Measurements from ENCODE around the gene ALDH16A1.

Gene ALDH16A1

DNA sequence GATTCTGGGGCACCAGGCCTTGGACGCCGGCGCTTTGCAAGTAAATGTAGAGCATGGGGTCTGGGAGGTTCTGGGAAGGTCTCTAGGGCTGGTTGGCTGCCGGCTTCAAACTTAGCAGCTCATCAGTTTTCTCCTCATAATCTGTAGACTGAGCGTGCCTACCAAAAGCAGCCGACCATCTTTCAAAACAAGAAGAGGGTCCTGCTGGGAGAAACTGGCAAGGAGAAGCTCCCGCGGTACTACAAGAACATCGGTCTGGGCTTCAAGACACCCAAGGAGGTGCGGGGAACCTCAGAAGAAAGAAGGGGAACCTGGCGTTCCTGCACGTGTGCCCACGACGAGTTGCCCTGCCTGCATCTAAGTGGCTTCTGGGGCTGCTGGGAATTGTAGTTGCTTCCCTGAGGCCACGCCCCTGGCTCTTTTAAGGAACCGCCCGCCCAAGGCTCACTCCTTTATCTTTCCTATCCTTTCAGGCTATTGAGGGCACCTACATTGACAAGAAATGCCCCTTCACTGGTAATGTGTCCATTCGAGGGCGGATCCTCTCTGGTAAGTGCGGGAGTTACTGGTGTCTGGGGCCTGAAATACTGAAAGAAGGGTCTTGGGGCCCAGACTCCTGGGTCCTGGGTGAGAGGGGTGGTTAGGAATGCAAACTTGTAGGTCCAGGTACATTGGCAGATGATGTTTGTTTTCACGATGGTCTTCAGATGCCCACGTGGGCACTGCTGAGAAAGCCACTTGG lies 44.2 kb downstream of the ALDH16A1 start:
- H4K20me1 ChIP-seq (ENCODE audit: insufficient read depth, low read length, poor library complexity, severe bottlenecking) = peaks cover 50% of the 10 kb centered on the region
- no peaks in the 10 kb centered on the region for H3K9me3 ChIP-seq (ENCODE audit: insufficient read depth, low read depth, low read length)
- H3K4me1 ChIP-seq (ENCODE audit: insufficient read depth, low read length, poor library complexity, severe bottlenecking) = peaks cover 43% of the 10 kb centered on the region
- TF ChIP-seq EZH2phosphoT487 (IDR thresholded peaks at IDR 0.05; ENCODE audit: borderline replicate concordance) = no peak
- TF ChIP-seq, protein P1, sequence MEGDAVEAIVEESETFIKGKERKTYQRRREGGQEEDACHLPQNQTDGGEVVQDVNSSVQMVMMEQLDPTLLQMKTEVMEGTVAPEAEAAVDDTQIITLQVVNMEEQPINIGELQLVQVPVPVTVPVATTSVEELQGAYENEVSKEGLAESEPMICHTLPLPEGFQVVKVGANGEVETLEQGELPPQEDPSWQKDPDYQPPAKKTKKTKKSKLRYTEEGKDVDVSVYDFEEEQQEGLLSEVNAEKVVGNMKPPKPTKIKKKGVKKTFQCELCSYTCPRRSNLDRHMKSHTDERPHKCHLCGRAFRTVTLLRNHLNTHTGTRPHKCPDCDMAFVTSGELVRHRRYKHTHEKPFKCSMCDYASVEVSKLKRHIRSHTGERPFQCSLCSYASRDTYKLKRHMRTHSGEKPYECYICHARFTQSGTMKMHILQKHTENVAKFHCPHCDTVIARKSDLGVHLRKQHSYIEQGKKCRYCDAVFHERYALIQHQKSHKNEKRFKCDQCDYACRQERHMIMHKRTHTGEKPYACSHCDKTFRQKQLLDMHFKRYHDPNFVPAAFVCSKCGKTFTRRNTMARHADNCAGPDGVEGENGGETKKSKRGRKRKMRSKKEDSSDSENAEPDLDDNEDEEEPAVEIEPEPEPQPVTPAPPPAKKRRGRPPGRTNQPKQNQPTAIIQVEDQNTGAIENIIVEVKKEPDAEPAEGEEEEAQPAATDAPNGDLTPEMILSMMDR (conservative IDR thresholded peaks at IDR 0.05; ENCODE audit: low read length) = no peak
- no peak overlapping the region for H2AFZ ChIP-seq (ENCODE audit: low read length)
- H3K9ac ChIP-seq (ENCODE audit: low read depth, low read length, poor library complexity, severe bottlenecking) = peak overlapping the region; percentile 100
- H3K9me2 ChIP-seq (replicated peaks; ENCODE audit: low read depth, low read length) = no peaks in the 10 kb centered on the region
- peaks cover 11% of the 10 kb centered on the region for H3F3A ChIP-seq (ENCODE audit: low read depth)
- peaks cover 29% of the 10 kb centered on the region; the same call in 1 of the 2 replicates for H3K36me3 ChIP-seq (ENCODE audit: insufficient read depth, low read length)
- H3K79me2 ChIP-seq (ENCODE audit: insufficient read depth, low read length) = peaks cover 50% of the 10 kb centered on the region
- peak overlapping the region; percentile 96 for H3K4me3 ChIP-seq (ENCODE audit: low read length, poor library complexity, severe bottlenecking)
- peak overlapping the region; percentile 96 for H3K4me2 ChIP-seq (ENCODE audit: low read depth, low read length, poor library complexity, severe bottlenecking)
- H3K27me3 ChIP-seq (ENCODE audit: insufficient read depth, low read length, poor library complexity, severe bottlenecking) = peaks cover 7% of the 10 kb centered on the region

DNA sequence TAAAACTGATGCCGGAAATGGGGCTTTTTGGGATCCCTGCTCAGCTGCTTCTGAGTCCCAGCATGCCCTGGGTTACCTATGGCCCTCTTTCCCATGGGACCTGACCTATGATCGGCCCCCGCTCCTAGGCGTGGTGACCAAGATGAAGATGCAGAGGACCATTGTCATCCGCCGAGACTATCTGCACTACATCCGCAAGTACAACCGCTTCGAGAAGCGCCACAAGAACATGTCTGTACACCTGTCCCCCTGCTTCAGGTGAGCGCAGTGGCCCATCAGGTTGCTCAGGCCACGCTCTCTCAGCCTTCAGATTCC lies 44.7 kb downstream of the ALDH16A1 start:
- Histone ChIP-seq H3K9ac (ENCODE audit: low read depth, low read length, poor library complexity, severe bottlenecking) (peak overlapping the region; percentile 100), H3K9me3 (ENCODE audit: insufficient read depth, low read depth, low read length) (no peaks in the 10 kb centered on the region), H3K9me2 (replicated peaks; ENCODE audit: low read depth, low read length) (no peaks in the 10 kb centered on the region), H3K79me2 (ENCODE audit: insufficient read depth, low read length) (peaks cover 45% of the 10 kb centered on the region), H3K4me3 (ENCODE audit: low read length, poor library complexity, severe bottlenecking) (peak overlapping the region; percentile 96), H3K4me2 (ENCODE audit: low read depth, low read length, poor library complexity, severe bottlenecking) (peak overlapping the region; percentile 96), H4K20me1 (ENCODE audit: insufficient read depth, low read length, poor library complexity, severe bottlenecking) (peaks cover 47% of the 10 kb centered on the region), H2AFZ (ENCODE audit: low read length) (no peak overlapping the region), H3K4me1 (ENCODE audit: insufficient read depth, low read length, poor library complexity, severe bottlenecking) (peaks cover 46% of the 10 kb centered on the region), H3K36me3 (ENCODE audit: insufficient read depth, low read length) (peaks cover 23% of the 10 kb centered on the region; the same call in 1 of the 2 replicates), H3F3A (ENCODE audit: low read depth) (peaks cover 10% of the 10 kb centered on the region), H3K27me3 (ENCODE audit: insufficient read depth, low read length, poor library complexity, severe bottlenecking) (peaks cover 7% of the 10 kb centered on the region)
- TF ChIP-seq EZH2phosphoT487 (IDR thresholded peaks at IDR 0.05; ENCODE audit: borderline replicate concordance) = no peak
- TF ChIP-seq, protein P1 (conservative IDR thresholded peaks at IDR 0.05; ENCODE audit: low read length) = no peak

DNA sequence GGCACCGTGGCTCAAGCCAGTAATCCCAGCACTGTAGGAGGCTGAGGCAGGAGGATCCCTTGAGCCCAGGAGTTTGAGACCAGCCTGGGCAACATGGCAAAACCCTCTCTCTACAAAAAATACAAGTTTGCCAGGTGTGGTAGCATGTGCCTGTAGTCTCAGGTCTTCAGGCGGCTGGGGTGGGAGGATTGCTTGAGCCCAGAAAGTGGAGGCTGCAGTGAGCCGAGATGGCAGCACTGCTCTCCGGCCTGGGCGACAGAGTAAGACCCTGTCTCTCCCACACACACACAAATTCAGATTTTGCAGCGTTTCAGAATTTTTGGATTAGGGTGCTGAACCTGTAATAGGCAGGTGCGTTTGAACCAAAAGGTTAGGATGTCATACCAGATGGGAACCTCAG lies 45.5 kb downstream of the ALDH16A1 start:
- Histone ChIP-seq H3K4me1 (ENCODE audit: insufficient read depth, low read length, poor library complexity, severe bottlenecking) (peaks cover 47% of the 10 kb centered on the region), H4K20me1 (ENCODE audit: insufficient read depth, low read length, poor library complexity, severe bottlenecking) (peaks cover 43% of the 10 kb centered on the region), H3K9me2 (replicated peaks; ENCODE audit: low read depth, low read length) (no peaks in the 10 kb centered on the region), H3K9ac (ENCODE audit: low read depth, low read length, poor library complexity, severe bottlenecking) (peak overlapping the region; percentile 100), H3F3A (ENCODE audit: low read depth) (peaks cover 5% of the 10 kb centered on the region), H3K4me3 (ENCODE audit: low read length, poor library complexity, severe bottlenecking) (peak overlapping the region; percentile 96), H3K4me2 (ENCODE audit: low read depth, low read length, poor library complexity, severe bottlenecking) (peak overlapping the region; percentile 96), H2AFZ (ENCODE audit: low read length) (no peak overlapping the region), H3K27me3 (ENCODE audit: insufficient read depth, low read length, poor library complexity, severe bottlenecking) (peaks cover 7% of the 10 kb centered on the region), H3K79me2 (ENCODE audit: insufficient read depth, low read length) (peaks cover 44% of the 10 kb centered on the region), H3K36me3 (ENCODE audit: insufficient read depth, low read length) (peaks cover 19% of the 10 kb centered on the region; the same call in 1 of the 2 replicates), H3K9me3 (ENCODE audit: insufficient read depth, low read depth, low read length) (no peaks in the 10 kb centered on the region)
- no peak for TF ChIP-seq EZH2phosphoT487 (IDR thresholded peaks at IDR 0.05; ENCODE audit: borderline replicate concordance)
- TF ChIP-seq, protein P1 (conservative IDR thresholded peaks at IDR 0.05; ENCODE audit: low read length) = no peak

Data from Loucy (cell line).